Right lobe of liver (tissue), 4 donors: ENCODE measurements around the gene ITGAD.

Experiments used
- POLR2A ChIP-seq: fragments of 450-650 bp; IDR thresholded peaks from one replicate; pipeline ENCODE4 v1.6.1; 2017; ENCODE audit warnings: antibody characterized with exemption, mild to moderate bottlenecking
- TF ChIP-seq, protein P1 (sequence below), 4 donors: fragments of 200-600 bp in 3 of 4; fragments of 450-650 bp in 1 of 4; IDR thresholded peaks; one replicate each; pipeline versions ENCODE4 v1.5.1 to v1.8.0; 2016 to 2022; ENCODE audit warnings: antibody characterized with exemption in 4 of 4, mild to moderate bottlenecking in 2 of 4
- donor health status: DM: no; HTN: no; CAD: no.
- donor health status: DM: no; HTN: no; CAD: no.
- donor health status: DM: no; HTN: yes; CAD: no.

DNA sequence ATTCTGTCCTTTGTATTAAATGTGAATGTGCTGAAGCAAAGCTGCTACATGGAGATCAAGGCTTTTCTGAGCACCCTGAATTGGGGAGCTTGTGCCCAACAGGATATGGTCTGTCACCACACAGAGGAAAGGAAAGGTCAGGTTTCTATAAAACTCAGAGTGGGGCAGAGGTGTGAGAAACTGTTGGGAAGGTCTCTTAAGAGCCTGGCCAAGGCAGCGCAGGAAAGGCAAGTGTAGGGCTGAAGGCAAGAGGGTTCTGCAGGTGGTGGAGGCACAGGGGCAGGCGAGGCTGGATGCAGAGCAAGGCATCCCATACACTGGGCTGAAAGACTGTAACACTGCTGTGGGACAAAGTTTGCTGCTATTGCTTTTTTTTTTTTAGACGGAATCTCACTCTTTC is 26.9 kb downstream of the ITGAD start:
- TF ChIP-seq POLR2A = no peak
- TF ChIP-seq, protein P1, sequence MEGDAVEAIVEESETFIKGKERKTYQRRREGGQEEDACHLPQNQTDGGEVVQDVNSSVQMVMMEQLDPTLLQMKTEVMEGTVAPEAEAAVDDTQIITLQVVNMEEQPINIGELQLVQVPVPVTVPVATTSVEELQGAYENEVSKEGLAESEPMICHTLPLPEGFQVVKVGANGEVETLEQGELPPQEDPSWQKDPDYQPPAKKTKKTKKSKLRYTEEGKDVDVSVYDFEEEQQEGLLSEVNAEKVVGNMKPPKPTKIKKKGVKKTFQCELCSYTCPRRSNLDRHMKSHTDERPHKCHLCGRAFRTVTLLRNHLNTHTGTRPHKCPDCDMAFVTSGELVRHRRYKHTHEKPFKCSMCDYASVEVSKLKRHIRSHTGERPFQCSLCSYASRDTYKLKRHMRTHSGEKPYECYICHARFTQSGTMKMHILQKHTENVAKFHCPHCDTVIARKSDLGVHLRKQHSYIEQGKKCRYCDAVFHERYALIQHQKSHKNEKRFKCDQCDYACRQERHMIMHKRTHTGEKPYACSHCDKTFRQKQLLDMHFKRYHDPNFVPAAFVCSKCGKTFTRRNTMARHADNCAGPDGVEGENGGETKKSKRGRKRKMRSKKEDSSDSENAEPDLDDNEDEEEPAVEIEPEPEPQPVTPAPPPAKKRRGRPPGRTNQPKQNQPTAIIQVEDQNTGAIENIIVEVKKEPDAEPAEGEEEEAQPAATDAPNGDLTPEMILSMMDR (IDR thresholded peaks at IDR 0.05) = no peak
